NCI-H2196 (cell line): ENCODE data around the gene NXPE4.
"Not testable (repeated sequence)": the region's sequence is repeated elsewhere in the genome, so short reads cannot be mapped to it uniquely, and the experiment has no call there.

ENCODE experiments used
- DNase-seq: peaks from one replicate; lab custom pipeline; 2025; ENCODE audit not compliant: unreplicated experiment; lab: John Stamatoyannopoulos, UW

Gene NXPE4

GRCh38 chr11:114610984-114611944 lies 15.7 kb upstream of the NXPE4 start:
- no peak for DNase-seq

DNA sequence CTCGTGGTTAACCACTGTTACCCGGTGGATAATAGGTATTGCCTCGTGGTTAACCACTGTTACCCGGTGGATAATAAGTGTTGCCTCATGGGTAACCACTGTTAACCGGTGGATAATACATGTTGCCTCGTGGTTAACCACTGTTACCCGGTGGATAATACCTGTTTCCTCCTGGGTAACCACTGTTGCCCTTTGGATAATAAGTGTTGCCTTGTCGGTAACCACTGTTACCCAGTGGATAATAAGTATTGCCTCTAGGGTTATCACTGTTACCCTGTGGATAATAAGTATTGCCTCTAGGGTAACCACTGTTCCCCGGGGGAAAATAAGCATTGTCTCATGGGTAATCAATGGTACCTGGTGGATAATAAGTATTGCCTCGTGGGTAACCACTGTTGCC lies 15.0 kb upstream of the NXPE4 start:
- no peak for DNase-seq

- no peak for DNase-seq
These were observed 13.8 kb upstream of the NXPE4 start for GRCh38 chr11:114609429-114609828.

DNA sequence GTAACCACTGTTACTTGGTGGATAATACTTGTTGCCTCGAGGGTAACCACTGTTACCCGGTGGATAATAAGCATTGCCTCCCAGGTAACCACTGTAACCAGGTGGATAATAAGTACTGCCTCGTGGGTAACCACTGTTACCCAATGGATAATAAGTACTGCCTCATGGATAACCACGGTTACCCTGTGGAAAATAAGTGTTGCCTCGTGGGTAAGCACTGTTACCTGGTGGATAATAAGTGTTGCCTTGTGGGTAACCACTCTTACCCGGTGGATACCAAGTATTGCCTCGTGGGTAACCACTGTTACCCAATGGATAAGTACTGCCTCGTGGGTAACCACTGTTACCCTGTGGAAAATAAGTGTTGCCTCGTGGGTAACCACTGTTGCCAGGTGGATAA lies 13.0 kb upstream of the NXPE4 start:
- not testable (repeated sequence) for DNase-seq

GRCh38 chr11:114607753-114608459 lies 12.3 kb upstream of the NXPE4 start:
- DNase-seq = no peak

GRCh38 chr11:114606802-114607075 lies 11.2 kb upstream of the NXPE4 start:
- not testable (repeated sequence) for DNase-seq

DNA sequence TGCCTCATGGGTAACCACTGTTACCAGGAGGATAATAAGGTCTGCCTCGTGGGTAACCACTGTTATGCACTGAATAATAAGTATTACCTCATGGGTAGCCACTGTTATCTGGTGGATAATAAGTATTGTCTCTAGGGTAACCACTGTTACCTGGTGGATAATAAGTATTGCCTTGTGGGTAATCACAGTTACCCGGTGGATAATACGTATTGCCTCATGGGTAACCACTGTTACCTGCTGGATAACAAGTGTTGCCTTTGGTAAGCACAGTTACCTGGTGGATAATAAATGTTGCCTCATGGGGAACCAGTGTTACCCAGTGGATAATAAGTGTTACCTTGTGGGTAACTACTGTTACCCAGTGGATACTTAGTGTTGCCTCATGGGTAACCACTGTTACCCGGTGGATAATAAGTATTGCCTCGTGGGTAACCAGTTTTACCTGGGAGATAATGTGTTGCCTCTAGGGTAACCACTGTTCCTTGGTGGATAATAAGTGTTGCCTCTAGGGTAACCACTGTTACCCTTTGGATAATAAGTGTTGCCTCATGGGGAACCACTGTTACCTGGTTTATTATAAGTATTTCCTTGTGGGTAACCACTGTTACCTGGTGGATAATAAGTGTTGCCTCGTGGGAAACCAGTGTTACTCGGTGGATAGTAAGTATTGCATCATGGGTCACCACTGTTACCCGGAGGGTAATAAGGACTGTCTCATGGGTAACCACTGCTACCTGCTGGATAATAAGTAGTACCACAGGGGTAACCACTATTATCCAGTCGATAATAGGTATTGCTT lies 10.6 kb upstream of the NXPE4 start:
- DNase-seq = no peak

- DNase-seq = no peak
These were observed 9.8 kb upstream of the NXPE4 start for GRCh38 chr11:114605370-114605769.

DNA sequence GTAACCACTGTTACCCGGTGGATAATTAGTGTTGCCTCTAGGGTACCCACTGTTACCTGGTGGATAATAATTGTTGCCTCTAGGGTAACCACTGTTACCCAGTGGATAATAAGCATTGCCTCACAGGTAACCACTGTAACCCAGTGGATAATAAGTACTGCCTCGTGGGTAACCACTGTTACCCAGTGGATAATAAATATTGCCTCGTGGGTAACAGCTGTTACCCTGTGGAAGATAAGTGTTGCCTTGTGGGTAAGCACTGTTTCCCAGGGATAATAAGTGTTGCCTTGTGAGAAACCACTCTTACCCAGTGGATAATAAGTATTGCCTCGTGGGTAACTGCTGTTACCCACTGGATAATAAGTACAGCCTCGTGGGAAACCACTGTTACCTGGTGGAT lies 9.3 kb upstream of the NXPE4 start:
- DNase-seq = no peak

DNA sequence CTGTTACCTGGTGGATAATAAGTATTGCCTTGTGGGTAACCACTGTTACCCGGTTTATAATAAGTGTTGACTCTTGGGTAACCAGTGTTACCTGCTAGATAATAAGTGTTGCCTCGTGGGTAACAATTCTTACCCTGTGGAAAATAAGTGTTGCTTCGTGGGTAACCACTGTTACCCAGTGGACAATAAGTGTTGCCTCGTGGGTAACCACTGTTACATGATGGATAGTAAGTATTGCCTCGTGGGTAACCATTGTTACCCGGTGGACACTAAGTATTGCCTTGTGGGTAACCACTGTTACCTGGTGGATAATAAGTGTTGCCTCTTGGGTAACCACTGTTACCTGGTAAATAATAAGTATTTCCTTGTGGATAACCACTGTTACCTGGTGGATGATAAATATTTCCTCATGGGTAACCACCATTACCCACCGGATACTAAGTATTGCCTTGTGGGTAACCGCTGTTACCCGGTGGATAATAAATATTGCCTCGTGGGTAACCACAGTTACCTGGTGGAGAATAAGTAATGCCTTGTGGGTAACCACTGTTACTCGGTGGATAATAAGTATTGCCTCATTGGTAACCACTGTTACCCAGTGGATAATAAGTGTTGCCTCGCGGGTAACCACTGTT lies 8.7 kb upstream of the NXPE4 start:
- DNase-seq = no peak

DNA sequence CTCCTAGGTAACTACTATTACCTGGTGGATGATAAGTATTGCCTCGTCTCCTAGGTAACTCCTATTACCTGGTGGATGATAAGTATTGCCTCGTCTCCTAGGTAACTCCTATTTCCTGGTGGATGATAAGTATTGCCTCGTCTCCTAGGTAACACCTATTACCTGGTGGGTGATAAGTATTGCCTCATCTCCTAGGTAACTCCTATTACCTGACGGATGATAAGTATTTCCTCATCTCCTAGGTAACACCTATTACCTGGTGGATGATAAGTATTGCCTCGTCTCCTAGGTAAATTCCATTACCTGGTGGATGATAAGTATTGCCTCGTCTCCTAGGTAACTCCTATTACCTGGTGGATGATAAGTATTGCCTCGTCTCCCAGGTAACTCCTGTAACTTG lies 7.6 kb upstream of the NXPE4 start:
- DNase-seq = not testable (repeated sequence)

DNA sequence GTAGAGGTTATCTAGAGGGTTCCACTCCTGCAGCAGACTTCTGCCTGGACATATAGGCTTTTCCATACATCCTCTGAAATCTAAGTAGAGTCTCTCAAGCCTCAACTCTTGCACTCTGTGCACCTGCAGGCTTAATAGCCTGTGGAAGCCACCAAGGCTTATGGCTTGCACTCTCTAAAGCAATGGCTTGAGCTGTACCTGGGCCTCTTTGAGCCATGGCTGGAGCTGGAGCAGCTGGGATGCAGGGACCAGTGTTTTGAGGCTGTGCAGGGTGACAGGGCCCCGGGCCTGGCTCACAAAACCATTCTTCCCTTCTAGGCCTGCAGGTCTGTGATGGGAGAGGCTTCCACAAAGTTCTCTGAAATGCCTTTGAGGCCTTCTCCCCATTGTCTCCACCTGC lies 2.9 kb upstream of the NXPE4 start:
- DNase-seq = no peak

DNA sequence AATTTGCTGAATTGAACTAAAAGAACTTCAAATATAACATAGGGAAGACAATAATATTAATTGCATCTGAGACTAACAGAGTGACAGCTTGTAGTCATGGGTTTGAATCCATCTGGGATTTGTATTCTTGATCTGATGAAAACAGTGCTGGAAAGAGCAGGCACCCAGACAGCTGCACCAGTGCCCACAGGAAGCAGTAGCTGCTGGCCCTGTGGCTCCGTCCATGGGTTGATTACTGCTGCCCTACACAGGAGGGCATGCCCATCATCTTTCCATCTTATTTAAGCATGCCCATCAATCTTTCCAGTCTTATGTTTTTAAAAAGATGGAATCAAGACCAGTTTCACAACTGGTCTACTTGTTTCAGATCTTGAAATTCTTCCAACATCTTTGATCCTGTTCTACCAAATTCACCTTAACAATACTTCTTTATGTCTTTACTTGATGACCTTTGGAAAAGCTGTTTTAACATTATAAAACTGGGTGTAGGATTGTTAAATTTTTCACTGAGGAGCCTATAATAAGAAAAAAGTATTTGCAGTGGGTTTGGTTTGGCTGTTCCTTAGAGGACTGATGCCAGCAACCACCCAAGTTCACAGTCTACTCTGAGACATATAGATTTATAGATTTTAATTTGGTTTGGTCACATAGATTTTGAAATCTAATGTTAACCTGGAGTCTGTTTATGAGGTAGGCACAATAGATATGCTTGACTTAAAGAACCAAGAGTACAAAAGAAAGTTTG lies 761 bp upstream of the NXPE4 start:
- no peak for DNase-seq

DNA sequence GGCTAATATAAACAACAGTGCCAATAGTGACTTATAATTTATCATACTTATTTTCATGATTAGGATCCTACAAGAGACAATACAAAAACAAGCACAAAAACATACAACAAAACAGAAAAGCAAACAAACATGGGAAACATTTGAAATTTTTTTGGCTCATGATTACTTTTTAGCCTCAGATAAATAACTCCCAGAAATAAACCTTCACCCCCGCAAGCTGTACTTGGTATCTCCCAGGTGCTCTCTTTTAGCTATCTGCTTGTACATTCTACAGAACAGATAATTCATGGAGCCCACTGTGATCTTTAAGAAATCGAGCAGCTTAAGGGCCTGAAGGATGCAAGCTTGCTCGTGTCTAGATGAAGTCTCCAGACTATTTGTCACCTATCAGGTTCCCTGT lies 883 bp downstream of the NXPE4 start:
- no peak for DNase-seq

GRCh38 chr11:114587398-114587953 lies 8.1 kb downstream of the NXPE4 start:
- no peak for DNase-seq

DNA sequence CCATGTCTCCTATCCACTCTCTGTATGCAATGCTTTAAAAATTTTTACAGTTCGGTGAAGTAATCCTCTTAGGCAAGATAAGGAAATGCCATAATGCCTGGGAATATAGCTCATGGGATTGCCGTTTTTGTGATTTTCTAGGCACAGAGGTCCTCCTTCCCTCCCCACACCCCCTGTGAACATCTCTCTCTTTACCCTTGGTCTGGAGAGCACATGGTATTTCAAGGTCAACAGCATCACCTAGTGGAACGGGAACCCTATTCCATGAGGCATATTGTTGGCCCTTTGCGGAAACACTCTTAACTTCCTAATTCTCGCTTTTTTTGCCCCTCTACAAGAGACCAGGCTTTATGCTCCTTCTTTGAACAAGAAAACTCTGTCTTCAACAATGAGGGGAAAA lies 8.8 kb downstream of the NXPE4 start:
- DNase-seq = no peak

DNA sequence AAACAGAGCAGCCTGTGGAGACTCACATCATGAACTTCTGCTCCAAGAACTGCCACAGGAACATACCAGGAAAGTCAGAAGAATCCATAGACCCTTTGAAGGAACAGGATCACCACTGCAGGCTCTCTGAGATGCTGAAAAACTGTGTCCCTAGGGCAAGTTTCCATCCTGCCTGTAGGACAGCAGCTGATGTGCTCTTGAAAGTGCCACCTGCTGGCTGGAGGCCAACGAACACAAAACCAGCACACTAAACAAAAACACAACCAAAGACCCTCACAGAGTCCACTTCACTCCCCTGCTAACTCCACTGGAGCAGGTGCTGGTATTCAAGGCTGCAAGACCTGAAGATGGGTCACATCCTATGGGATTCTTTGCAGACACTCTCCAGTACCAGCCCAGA lies 23.9 kb downstream of the NXPE4 start:
- DNase-seq = no peak

- DNase-seq = no peak
These were observed 25.8 kb downstream of the NXPE4 start for GRCh38 chr11:114569801-114570200.

DNA sequence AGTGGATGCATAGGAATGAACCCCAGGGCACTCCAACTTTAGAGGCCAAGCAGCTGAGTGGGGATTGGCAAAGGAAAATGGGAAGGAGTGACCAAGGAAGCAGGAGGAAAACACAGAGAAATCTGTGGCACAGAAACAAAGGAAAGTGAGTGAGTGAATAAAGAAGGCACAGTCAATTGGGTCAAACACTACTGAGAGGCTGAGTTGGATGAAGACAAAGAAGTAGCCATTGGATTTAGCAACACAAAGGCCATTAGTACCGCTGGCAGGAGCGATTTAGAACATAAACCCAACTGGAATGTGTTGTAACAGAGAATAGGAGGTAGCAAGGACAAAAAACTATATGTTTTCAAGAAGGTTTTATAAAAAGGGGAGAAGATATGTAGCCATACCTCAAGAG lies 29.3 kb downstream of the NXPE4 start:
- DNase-seq = no peak

GRCh38 chr11:114564831-114565230 lies 30.8 kb downstream of the NXPE4 start:
- DNase-seq = no peak
